Colonic mucosa (tissue), 4 donors: ENCODE measurements around the gene FAM219A. TPM values are rescaled to one million over a fixed set of nuclear protein-coding genes. Genes with fewer than 3 reads are reported as not detected.

ENCODE experiments used
- DNase-seq: peaks from one replicate; pipeline ENCODE4 v3.0.0-alpha.2; 2020
- H3K27ac ChIP-seq: fragments of 200-600 bp; one replicate; pipeline ENCODE4 v1.8.0; 2021
- H3K27me3 ChIP-seq: fragments of 200-600 bp; one replicate; pipeline ENCODE4 v1.8.0; 2021
- H3K36me3 ChIP-seq: fragments of 200-600 bp; one replicate; pipeline ENCODE4 v1.8.0; 2021
- H3K4me1 ChIP-seq: fragments of 200-600 bp; one replicate; pipeline ENCODE4 v1.8.0; 2021; ENCODE audit warnings: mild to moderate bottlenecking
- H3K4me3 ChIP-seq: fragments of 200-600 bp; one replicate; pipeline ENCODE4 v1.8.0; 2021
- H3K9ac ChIP-seq, 2 donors: one replicate each; pipeline ENCODE4 v1.7.0; 2013; ENCODE audit warnings: control low read depth in 2 of 2, low read depth in 2 of 2, low read length in 2 of 2
- H3K9me3 ChIP-seq: fragments of 200-600 bp; one replicate; pipeline ENCODE4 v1.8.0; 2021
- intact Hi-C: fragments of 100-400 bp; cut with DNase I; formaldehyde crosslinking; loops from one replicate; pipeline ENCODE4 v1.14.1; 2022
- total RNA-seq, 2 donors: library from RNA; stranded (reverse); fragmentation: NEBNext Ultra II Directional in 1 of 2; extraction: Animal tissue kit (Norgen Biotek cat#: 25700) in 1 of 2; gene quantifications; one replicate each; pipeline ENCODE4 v1.2.1, GENCODE V29; 2021
- TF ChIP-seq, protein P1 (sequence below): fragments of 200-600 bp; IDR thresholded peaks from one replicate; pipeline ENCODE4 v1.8.0; 2022; ENCODE audit warnings: antibody characterized with exemption, mild to moderate bottlenecking
- donor health status: healthy.
- donor health status: DM: no; HTN: no; CAD: no.
- donor health status: DM: no; HTN: no; CAD: no.

The FAM219A gene
- total RNA-seq, 2 donors from 2014 or later, result 6.3 to 7.5 TPM

GRCh38 chr9:34452568-34452967, 5.8 kb downstream of the FAM219A start:
- no peak for DNase-seq
- no peaks in the 10 kb centered on the region for H3K36me3 ChIP-seq
- H3K27me3 ChIP-seq, result no peaks in the 10 kb centered on the region
- intact Hi-C loops, result no loop called here
- no peaks in the 10 kb centered on the region for H3K9me3 ChIP-seq
- no peaks in the 10 kb centered on the region for H3K4me1 ChIP-seq
- no peak overlapping the region for H3K27ac ChIP-seq
- no peak overlapping the region for H3K9ac ChIP-seq
- H3K4me3 ChIP-seq, result no peak overlapping the region
- TF ChIP-seq, protein P1, sequence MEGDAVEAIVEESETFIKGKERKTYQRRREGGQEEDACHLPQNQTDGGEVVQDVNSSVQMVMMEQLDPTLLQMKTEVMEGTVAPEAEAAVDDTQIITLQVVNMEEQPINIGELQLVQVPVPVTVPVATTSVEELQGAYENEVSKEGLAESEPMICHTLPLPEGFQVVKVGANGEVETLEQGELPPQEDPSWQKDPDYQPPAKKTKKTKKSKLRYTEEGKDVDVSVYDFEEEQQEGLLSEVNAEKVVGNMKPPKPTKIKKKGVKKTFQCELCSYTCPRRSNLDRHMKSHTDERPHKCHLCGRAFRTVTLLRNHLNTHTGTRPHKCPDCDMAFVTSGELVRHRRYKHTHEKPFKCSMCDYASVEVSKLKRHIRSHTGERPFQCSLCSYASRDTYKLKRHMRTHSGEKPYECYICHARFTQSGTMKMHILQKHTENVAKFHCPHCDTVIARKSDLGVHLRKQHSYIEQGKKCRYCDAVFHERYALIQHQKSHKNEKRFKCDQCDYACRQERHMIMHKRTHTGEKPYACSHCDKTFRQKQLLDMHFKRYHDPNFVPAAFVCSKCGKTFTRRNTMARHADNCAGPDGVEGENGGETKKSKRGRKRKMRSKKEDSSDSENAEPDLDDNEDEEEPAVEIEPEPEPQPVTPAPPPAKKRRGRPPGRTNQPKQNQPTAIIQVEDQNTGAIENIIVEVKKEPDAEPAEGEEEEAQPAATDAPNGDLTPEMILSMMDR, result no peak

DNA sequence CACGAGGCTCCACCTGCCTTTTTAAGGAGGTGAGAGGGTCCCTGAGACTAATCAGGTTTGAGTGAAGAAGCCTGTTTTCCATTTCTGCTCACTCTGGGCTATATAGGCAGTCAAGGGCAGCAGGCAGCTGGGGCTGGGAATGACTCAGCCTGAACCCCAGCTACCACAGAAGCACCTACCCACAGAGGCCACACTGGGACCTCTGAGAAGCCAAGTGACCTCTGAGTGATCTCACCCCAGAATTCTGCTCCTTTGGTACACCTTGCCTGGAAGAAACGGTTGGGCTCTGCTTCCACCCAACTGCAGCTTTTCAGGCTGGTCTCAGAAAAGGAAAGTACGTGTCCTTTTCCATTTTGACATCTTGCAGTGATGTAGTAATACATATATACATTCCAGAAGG, 6.8 kb downstream of the FAM219A start:
- no peak overlapping the region for H3K4me3 ChIP-seq
- H3K27ac ChIP-seq, result no peak overlapping the region
- intact Hi-C loops, result no loop called here
- H3K4me1 ChIP-seq, result no peaks in the 10 kb centered on the region
- no peaks in the 10 kb centered on the region for H3K36me3 ChIP-seq
- H3K9me3 ChIP-seq, result no peaks in the 10 kb centered on the region
- TF ChIP-seq, protein P1, result no peak
- no peaks in the 10 kb centered on the region for H3K27me3 ChIP-seq
- DNase-seq, result no peak
- no peak overlapping the region for H3K9ac ChIP-seq

GRCh38 chr9:34451135-34451534, 7.2 kb downstream of the FAM219A start:
- no peak overlapping the region for H3K9ac ChIP-seq
- no peak for DNase-seq
- intact Hi-C loops, result no loop called here
- no peaks in the 10 kb centered on the region for H3K36me3 ChIP-seq
- TF ChIP-seq, protein P1, result no peak
- no peaks in the 10 kb centered on the region for H3K27me3 ChIP-seq
- H3K9me3 ChIP-seq, result no peaks in the 10 kb centered on the region
- no peaks in the 10 kb centered on the region for H3K4me1 ChIP-seq
- no peak overlapping the region for H3K4me3 ChIP-seq
- no peak overlapping the region for H3K27ac ChIP-seq

DNA sequence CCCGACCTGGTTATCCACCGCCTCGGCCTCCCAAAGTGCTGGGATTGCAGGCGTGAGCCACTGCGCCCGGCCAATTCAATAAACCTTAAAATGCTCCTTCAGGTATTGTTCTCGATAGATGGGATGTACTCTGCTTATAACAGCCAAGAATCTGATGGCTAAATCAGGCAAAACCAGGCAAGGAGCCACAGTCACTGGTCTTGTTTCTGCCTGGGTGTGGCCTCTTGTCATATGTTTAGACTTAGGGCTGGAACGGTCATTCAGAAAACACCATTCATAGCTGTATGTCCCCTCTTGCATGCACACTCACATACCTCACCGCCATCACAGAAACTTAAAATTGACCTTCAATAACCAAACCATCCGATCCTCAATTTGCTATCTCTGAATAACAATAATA, 7.7 kb downstream of the FAM219A start:
- intact Hi-C loops, result no loop called here

DNA sequence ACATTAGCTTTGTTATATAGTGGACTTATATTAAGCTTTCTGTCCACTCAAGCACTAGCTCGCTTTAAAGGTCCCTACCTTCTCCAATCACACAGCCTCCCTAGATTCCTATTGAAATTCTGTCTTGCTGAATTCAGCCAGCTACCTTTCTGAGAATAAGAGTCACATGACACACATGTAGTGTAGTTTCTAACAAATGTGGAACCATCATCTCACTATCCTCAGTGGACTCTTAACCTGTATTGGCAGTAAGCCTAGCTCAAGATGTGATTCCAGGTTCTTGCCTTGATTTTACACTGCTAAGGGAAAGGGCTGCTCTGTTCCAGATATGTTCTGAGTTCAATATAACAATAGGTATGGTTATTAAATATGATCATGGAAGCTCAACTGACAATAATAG, 11.4 kb downstream of the FAM219A start:
- no peaks in the 10 kb centered on the region for H3K4me1 ChIP-seq
- H3K4me3 ChIP-seq, result no peak overlapping the region
- intact Hi-C loops, result no loop called here
- TF ChIP-seq, protein P1, result no peak
- no peak overlapping the region for H3K27ac ChIP-seq
- H3K9ac ChIP-seq, result no peak overlapping the region
- DNase-seq, result no peak
- no peaks in the 10 kb centered on the region for H3K27me3 ChIP-seq
- H3K9me3 ChIP-seq, result no peaks in the 10 kb centered on the region
- no peaks in the 10 kb centered on the region for H3K36me3 ChIP-seq

More for the DNA sequence above, 7.7 kb downstream of the FAM219A start:
- Histone ChIP-seq H3K27me3 (no peaks in the 10 kb centered on the region), H3K4me3 (no peak overlapping the region), H3K4me1 (no peaks in the 10 kb centered on the region), H3K27ac (no peak overlapping the region), H3K9me3 (no peaks in the 10 kb centered on the region), H3K36me3 (no peaks in the 10 kb centered on the region), H3K9ac (no peak overlapping the region)
- TF ChIP-seq, protein P1, result no peak
- DNase-seq, result no peak

DNA sequence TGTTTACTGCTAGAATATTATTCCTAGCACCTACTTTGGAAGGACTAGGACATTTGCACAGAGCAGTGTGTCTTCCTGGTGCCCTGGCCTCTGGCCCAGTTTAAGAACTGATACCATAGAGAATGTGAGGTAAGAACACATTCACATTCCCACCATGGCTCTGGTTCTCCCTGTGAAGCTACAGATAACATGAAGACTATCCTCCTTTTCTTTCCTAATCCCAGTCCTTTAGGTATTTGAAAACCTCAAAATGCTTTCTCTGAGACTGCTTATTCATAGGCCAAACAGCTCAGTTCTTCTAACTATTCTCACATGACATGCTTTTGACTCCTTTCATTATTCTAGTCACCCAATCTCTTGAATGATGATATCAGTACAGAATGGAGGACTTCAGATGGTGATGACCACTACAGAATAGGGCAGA, 11.9 kb downstream of the FAM219A start:
- TF ChIP-seq, protein P1, result no peak
- no peaks in the 10 kb centered on the region for H3K27me3 ChIP-seq
- DNase-seq, result no peak
- no peaks in the 10 kb centered on the region for H3K4me1 ChIP-seq
- H3K36me3 ChIP-seq, result no peaks in the 10 kb centered on the region
- no peak overlapping the region for H3K27ac ChIP-seq
- H3K9ac ChIP-seq, result no peak overlapping the region
- intact Hi-C loops, result no loop called here
- no peaks in the 10 kb centered on the region for H3K9me3 ChIP-seq
- H3K4me3 ChIP-seq, result no peak overlapping the region
